ENCODE data around the gene ETNK2. TPM values are rescaled to one million over a fixed set of nuclear protein-coding genes. Genes with fewer than 3 reads are reported as not detected.

Gene ETNK2
- 7.3 and 10.0 TPM in 2 replicates for total RNA-seq (ENCODE audit: low replicate concordance)
- long read RNA-seq, partial matches to known transcripts = 1 of 2 reads
- long read RNA-seq, other reads (novel, unspliced or antisense) = 0 of 2 reads

DNA sequence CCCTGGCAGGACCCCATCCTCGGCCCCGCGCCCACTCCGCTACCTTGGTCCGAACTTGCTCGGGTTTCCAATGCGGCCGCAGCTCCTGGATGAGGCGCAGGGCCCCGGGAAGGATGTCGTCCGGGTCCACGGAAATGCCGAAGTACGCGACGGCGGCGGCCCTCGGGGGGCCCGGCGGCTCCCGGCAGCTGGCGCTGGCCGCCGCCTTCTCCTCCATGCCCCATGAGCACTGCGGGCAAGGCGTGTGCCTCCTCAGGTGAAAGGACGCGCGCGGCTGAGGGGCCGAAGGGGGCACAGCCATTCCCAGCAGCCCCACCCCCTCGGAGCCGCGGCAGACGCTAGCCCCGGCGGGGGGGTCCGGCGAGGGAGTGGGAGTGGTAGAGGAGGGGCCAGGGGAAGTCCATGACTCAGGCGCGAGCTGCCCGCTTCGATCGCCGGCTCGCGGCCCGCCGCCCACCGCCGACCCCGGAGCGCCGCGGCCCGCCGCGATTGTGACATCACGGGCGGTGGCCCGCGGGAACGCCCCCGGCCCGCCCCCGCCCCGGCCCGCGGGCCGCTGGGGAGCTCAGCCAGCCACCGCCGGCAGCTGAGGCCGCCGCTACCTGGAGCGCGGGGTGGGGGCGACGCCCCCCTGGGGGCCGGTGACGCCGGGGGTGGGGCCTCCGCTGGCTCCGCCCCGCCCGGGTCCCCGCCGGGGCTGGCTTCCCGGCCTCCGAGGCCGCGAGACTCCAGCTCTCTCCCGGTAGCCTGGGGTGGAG is at the start of gene ETNK2:
ETNK2 (minus strand) TSS at position 493 of the 758 bp plus-strand sequence; CDS start at position 301, 192 bp downstream.
- Mint-ChIP-seq H3K9me3 (no peaks in the 10 kb centered on the region), H3K27ac (no peak within 1 kb of the TSS), H3K4me1 (ENCODE audit: unreplicated experiment) (peaks cover 6% of the 10 kb centered on the region), H3K27me3 (peaks cover 9% of the 10 kb centered on the region), H3K4me3 (peak within 1 kb of the TSS; percentile 80), H3K36me3 (no peaks in the 10 kb centered on the region)
- peak; percentile 81 for DNase-seq (ENCODE audit: extremely low spot score, unreplicated experiment)
- TF ChIP-seq, protein P1, sequence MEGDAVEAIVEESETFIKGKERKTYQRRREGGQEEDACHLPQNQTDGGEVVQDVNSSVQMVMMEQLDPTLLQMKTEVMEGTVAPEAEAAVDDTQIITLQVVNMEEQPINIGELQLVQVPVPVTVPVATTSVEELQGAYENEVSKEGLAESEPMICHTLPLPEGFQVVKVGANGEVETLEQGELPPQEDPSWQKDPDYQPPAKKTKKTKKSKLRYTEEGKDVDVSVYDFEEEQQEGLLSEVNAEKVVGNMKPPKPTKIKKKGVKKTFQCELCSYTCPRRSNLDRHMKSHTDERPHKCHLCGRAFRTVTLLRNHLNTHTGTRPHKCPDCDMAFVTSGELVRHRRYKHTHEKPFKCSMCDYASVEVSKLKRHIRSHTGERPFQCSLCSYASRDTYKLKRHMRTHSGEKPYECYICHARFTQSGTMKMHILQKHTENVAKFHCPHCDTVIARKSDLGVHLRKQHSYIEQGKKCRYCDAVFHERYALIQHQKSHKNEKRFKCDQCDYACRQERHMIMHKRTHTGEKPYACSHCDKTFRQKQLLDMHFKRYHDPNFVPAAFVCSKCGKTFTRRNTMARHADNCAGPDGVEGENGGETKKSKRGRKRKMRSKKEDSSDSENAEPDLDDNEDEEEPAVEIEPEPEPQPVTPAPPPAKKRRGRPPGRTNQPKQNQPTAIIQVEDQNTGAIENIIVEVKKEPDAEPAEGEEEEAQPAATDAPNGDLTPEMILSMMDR (conservative IDR thresholded peaks at IDR 0.05) = no peak

DNA sequence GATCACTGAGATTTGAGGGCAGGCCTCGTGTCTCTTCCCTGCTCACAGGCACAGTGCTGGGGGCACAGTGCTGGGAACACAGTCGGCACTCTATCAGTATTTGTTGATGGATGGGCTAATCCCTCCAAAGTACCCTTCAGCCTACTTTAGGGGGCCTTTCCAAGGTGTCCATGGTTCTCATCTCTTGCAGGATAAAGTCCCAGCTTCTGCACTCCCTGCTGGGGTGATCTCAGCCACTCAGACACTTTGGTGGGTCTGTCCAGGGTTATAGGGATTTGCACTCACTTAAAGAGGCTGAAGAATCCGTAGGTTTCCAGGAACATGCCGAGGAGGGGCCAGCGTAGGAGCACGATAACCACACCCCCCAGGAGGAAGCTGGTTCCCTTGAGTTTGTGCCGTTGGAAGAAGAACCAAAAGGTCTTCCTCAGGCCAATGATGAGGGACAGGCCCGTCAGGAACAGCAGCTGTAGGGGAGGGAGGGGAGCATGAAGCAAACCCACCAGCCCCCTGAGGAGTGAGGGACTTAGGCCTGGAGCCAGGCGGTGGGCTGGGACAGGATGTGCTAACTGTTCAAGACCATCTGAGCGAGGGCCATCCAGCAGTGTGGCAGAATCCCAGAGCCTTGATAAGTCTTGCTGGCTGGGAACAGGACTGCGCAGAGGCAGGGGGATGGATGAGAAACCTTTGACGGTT is 49.6 kb upstream of the ETNK2 start:
- no peaks in the 10 kb centered on the region for H3K4me1 Mint-ChIP-seq (ENCODE audit: unreplicated experiment)
- no peak overlapping the region for H3K4me3 Mint-ChIP-seq
- H3K9me3 Mint-ChIP-seq = no peaks in the 10 kb centered on the region
- H3K27me3 Mint-ChIP-seq = peaks cover 34% of the 10 kb centered on the region
- DNase-seq (ENCODE audit: extremely low spot score, unreplicated experiment) = no peak
- TF ChIP-seq, protein P1 (conservative IDR thresholded peaks at IDR 0.05) = no peak
- H3K36me3 Mint-ChIP-seq = no peaks in the 10 kb centered on the region
- no peak overlapping the region for H3K27ac Mint-ChIP-seq

- TF ChIP-seq, protein P1 (conservative IDR thresholded peaks at IDR 0.05) = no peak
- Mint-ChIP-seq H3K27ac (no peak overlapping the region), H3K4me1 (ENCODE audit: unreplicated experiment) (peaks cover 2% of the 10 kb centered on the region), H3K36me3 (no peaks in the 10 kb centered on the region), H3K27me3 (peaks cover 36% of the 10 kb centered on the region), H3K9me3 (no peaks in the 10 kb centered on the region), H3K4me3 (no peak overlapping the region)
- no peak for DNase-seq (ENCODE audit: extremely low spot score, unreplicated experiment)
Observed at GRCh38 chr1:204199579-204199978, 47.7 kb upstream of the ETNK2 start.

- peak overlapping the region; percentile 68 for H3K27ac Mint-ChIP-seq
- peaks cover 36% of the 10 kb centered on the region for H3K27me3 Mint-ChIP-seq
- no peak overlapping the region for H3K4me3 Mint-ChIP-seq
- TF ChIP-seq, protein P1 (conservative IDR thresholded peaks at IDR 0.05) = no peak
- H3K4me1 Mint-ChIP-seq (ENCODE audit: unreplicated experiment) = peaks cover 8% of the 10 kb centered on the region
- no peak for DNase-seq (ENCODE audit: extremely low spot score, unreplicated experiment)
- no peaks in the 10 kb centered on the region for H3K36me3 Mint-ChIP-seq
- no peaks in the 10 kb centered on the region for H3K9me3 Mint-ChIP-seq
Observed at GRCh38 chr1:204198348-204199340, 46.8 kb upstream of the ETNK2 start.

DNA sequence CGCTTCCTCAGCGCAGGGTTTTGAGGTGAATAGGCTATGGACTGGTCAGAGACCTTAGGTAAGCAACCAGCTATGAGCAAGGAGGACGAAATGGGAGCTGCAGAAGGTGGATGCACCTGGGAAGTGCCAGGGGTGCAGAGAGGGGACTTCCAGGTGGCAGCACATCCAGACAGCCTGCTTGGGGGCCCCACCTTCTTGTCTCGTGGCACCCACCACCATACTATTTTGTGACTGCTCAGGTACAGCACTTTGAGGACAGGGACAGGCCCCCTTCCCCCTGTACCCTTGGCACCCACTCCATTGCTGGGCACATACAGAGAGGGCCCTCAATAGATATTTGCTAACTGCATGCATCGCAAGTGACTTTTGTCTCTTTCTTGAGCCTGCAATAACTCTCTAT is 45.2 kb upstream of the ETNK2 start:
- Mint-ChIP-seq H3K4me3 (no peak overlapping the region), H3K36me3 (no peaks in the 10 kb centered on the region), H3K27ac (no peak overlapping the region), H3K4me1 (ENCODE audit: unreplicated experiment) (peaks cover 8% of the 10 kb centered on the region), H3K27me3 (peaks cover 38% of the 10 kb centered on the region), H3K9me3 (no peaks in the 10 kb centered on the region)
- DNase-seq (ENCODE audit: extremely low spot score, unreplicated experiment) = no peak
- TF ChIP-seq, protein P1 (conservative IDR thresholded peaks at IDR 0.05) = no peak
